ENCODE measurements around the gene CTTN. TPM values are rescaled to one million over a fixed set of nuclear protein-coding genes. Genes with fewer than 3 reads are reported as not detected.

CTTN gene
- total and polyA plus RNA-seq, 2 of the 13 experiments (the other 11 are each of a cell fraction or from before 2014, with no cell fraction given) = 84.4 to 114 TPM

DNA sequence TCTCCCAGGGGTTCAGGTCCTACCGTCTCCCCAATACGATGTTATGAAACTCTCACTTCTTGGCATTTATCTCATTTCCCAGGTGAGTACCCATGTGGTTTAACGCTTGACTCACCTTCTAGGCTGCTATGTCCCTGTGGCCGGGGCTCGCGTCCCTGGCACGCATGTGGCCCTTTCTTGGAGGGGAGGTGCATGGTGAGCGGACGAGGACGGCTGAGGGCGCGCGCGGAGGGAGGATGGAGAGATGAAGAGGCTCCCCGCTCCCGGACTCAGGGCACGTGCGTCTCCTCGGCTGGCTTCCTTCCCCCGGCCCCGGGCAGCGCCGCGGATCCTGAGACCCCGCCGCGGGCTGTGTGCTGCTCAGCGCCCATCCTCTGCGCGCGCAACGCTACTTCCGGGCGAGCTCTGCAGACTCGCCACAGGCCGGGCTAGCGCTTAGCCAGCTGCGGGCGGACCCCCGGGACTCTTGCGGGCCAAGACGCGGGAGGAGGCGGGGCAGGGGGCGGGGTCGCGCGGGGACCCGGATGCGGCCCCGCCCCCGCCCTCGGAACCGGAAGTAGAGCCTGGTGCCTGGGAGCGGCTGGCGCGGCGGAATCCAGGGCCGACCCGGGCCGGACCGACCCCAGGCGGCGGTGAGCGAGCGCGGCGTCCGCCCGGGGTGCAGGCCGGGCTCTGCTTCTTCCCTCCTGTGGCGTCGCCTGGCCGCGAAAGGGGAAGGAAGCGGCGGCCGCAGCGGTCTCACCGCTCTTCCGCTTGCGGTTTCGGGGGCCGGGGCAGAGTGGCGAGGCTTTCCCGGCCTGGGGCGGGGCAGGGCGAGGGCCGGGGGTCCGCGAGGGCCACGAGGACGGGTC is at the start of gene CTTN (continued):
- TF ChIP-seq, protein P1, sequence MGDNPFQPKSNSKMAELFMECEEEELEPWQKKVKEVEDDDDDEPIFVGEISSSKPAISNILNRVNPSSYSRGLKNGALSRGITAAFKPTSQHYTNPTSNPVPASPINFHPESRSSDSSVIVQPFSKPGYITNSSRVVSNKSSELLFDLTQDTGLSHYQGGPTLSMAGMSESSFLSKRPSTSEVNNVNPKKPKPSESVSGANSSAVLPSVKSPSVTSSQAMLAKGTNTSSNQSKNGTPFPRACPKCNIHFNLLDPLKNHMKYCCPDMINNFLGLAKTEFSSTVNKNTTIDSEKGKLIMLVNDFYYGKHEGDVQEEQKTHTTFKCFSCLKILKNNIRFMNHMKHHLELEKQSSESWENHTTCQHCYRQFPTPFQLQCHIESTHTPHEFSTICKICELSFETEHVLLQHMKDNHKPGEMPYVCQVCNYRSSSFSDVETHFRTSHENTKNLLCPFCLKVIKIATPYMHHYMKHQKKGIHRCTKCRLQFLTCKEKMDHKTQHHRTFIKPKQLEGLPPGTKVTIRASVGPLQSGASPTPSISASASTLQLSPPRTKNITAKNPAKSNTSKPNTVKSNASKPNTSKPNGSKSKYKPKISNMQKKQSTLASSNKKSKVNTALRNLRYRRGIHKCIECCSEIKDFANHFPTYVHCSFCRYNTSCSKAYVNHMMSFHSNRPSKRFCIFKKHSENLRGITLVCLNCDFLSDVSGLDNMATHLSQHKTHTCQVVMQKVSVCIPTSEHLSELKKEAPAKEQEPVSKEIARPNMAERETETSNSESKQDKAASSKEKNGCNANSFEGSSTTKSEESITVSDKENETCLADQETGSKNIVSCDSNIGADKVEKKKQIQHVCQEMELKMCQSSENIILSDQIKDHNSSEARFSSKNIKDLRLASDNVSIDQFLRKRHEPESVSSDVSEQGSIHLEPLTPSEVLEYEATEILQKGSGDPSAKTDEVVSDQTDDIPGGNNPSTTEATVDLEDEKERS (CRISPR knock-in tag; IDR thresholded peaks at IDR 0.05) = peak; percentile 57; the same call in 1 of the 2 replicates
- TF ChIP-seq TARDBP (CRISPR knock-in tag; IDR thresholded peaks at IDR 0.05) (no peak; the same call in 1 of the 2 replicates), ZNF17 (CRISPR knock-in tag; IDR thresholded peaks at IDR 0.05) (no peak), ZNF766 (CRISPR knock-in tag; IDR thresholded peaks at IDR 0.05; ENCODE audit: borderline replicate concordance) (peak; percentile 69; the same call in 1 of the 2 replicates), KLF6 (CRISPR knock-in tag; IDR thresholded peaks at IDR 0.05) (no peak), ZFP1 (CRISPR knock-in tag; IDR thresholded peaks at IDR 0.05) (no peak), RXRB (CRISPR knock-in tag; IDR thresholded peaks at IDR 0.05; ENCODE audit: borderline replicate concordance) (peak; percentile 22; the same call in 1 of the 2 replicates), ZNF597 (CRISPR knock-in tag; IDR thresholded peaks at IDR 0.05) (no peak), ATRX (CRISPR knock-in tag; IDR thresholded peaks at IDR 0.05; ENCODE audit: borderline replicate concordance) (no peak), ZFAT (CRISPR knock-in tag; conservative IDR thresholded peaks at IDR 0.05) (no peak), ZSCAN31 (CRISPR knock-in tag; IDR thresholded peaks at IDR 0.05; ENCODE audit: low read depth) (peak; percentile 43; the same call in 1 of the 2 replicates), THAP8 (CRISPR knock-in tag; IDR thresholded peaks at IDR 0.05; ENCODE audit: borderline replicate concordance) (no peak), USF2 (IDR thresholded peaks at IDR 0.05; ENCODE audit: low read depth, low read length) (no peak), USF2 (CRISPR knock-in tag; IDR thresholded peaks at IDR 0.05; ENCODE audit: borderline replicate concordance) (no peak), CC2D1A (CRISPR knock-in tag; IDR thresholded peaks at IDR 0.05) (no peak), ZNF543 (CRISPR knock-in tag; IDR thresholded peaks at IDR 0.05) (peak; percentile 77), ZNF737 (CRISPR knock-in tag; IDR thresholded peaks at IDR 0.05; ENCODE audit: borderline replicate concordance) (0 out of 2 replicates have a peak, but pooled peaks have one; percentile 85)
- TF ChIP-seq, protein P2, sequence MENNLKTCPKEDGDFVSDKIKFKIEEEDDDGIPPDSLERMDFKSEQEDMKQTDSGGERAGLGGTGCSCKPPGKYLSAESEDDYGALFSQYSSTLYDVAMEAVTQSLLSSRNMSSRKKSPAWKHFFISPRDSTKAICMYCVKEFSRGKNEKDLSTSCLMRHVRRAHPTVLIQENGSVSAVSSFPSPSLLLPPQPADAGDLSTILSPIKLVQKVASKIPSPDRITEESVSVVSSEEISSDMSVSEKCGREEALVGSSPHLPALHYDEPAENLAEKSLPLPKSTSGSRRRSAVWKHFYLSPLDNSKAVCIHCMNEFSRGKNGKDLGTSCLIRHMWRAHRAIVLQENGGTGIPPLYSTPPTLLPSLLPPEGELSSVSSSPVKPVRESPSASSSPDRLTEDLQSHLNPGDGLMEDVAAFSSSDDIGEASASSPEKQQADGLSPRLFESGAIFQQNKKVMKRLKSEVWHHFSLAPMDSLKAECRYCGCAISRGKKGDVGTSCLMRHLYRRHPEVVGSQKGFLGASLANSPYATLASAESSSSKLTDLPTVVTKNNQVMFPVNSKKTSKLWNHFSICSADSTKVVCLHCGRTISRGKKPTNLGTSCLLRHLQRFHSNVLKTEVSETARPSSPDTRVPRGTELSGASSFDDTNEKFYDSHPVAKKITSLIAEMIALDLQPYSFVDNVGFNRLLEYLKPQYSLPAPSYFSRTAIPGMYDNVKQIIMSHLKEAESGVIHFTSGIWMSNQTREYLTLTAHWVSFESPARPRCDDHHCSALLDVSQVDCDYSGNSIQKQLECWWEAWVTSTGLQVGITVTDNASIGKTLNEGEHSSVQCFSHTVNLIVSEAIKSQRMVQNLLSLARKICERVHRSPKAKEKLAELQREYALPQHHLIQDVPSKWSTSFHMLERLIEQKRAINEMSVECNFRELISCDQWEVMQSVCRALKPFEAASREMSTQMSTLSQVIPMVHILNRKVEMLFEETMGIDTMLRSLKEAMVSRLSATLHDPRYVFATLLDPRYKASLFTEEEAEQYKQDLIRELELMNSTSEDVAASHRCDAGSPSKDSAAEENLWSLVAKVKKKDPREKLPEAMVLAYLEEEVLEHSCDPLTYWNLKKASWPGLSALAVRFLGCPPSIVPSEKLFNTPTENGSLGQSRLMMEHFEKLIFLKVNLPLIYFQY (CRISPR knock-in tag; IDR thresholded peaks at IDR 0.05; ENCODE audit: borderline replicate concordance) = peak; percentile 71; the same call in 1 of the 2 replicates

Data from HepG2 (cell line).